ENCODE results near the gene ATG101.

The ATG101 gene

DNA sequence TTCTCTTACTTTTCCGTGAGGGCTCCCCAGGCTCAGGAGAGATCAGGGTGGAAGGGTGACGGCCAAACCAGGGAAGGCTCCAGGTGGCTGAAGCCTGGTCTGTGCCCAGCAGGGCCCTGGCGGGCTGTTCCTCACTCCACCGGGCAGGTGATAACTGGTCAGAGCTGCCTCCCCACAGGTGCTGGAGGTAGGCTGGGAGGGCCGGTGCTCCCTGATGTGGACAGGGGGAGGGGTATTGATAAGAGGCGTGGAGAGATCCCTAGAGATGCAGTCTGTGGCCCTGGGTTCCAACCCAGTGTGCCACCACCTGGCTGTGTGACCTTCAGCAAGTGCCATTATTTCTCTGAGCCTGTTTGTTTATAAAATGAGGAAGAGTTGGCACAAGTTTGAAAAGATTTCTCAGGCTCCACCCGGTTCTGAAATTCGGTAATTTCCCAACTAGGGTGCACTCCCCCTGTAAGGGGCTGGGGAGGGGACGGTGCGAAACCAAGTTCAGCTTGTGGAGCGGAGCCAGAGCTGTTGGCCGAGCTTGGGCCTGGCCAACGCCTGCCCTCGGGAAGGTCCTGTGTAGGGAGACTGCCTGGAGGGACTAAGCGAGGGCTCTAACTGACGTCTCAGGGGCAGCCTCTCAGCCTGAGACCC lies 19.5 kb upstream of the ATG101 start:
- peaks cover 0 to 25% (median 15%) of the 10 kb centered on the region in 5 donors for H3K36me3 ChIP-seq (ENCODE audit: control insufficient read depth in 5 of 5, insufficient read depth in 5 of 5, low read length in 5 of 5)
- H3K9me3 ChIP-seq (ENCODE audit: control insufficient read depth in 5 of 5, low read length in 5 of 5): peaks cover 0 to 2% (median 0%) of the 10 kb centered on the region in 5 donors
- H3K4me3 ChIP-seq (ENCODE audit: low read depth in 1 of 5, low read length in 5 of 5): peak overlapping the region; percentile 19 to 78 (median 67)
- H3K27me3 ChIP-seq (ENCODE audit: control insufficient read depth in 5 of 5, insufficient read depth in 4 of 5, low read length in 5 of 5): peaks cover 0 to 9% (median 0%) of the 10 kb centered on the region in 5 donors
- peak overlapping the region; percentile 67 for H3K27ac ChIP-seq (ENCODE audit: low read depth, low read length)
- peak overlapping the region; percentile 5 to 86 (median 78) for H3K9ac ChIP-seq (ENCODE audit: low read length in 5 of 5)
- H3K4me1 ChIP-seq (ENCODE audit: control insufficient read depth in 5 of 5, insufficient read depth in 5 of 5, low read length in 5 of 5): peaks cover 13 to 66% (median 40%) of the 10 kb centered on the region in 5 donors

GRCh38 chr12:52050758-52051541 lies 18.8 kb upstream of the ATG101 start, which contains the start of gene NR4A1:
NR4A1 (plus strand) TSS chr12:52051442; CDS start chr12:52054329, 2,887 bp downstream.
- peaks cover 11 to 59% (median 33%) of the 10 kb centered on the region in 5 donors for H3K4me1 ChIP-seq (ENCODE audit: control insufficient read depth in 5 of 5, insufficient read depth in 5 of 5, low read length in 5 of 5)
- H3K4me3 ChIP-seq (ENCODE audit: low read depth in 1 of 5, low read length in 5 of 5): peak within 1 kb of the TSS; percentile 70 to 89 (median 79)
- H3K27me3 ChIP-seq (ENCODE audit: control insufficient read depth in 5 of 5, insufficient read depth in 4 of 5, low read length in 5 of 5): peaks cover 0 to 6% (median 0%) of the 10 kb centered on the region in 5 donors
- H3K27ac ChIP-seq (ENCODE audit: low read depth, low read length): peak within 1 kb of the TSS; percentile 72
- H3K36me3 ChIP-seq (ENCODE audit: control insufficient read depth in 5 of 5, insufficient read depth in 5 of 5, low read length in 5 of 5): peaks cover 0 to 29% (median 19%) of the 10 kb centered on the region in 5 donors
- peak within 1 kb of the TSS; percentile 56 to 86 (median 78) for H3K9ac ChIP-seq (ENCODE audit: low read length in 5 of 5)
- H3K9me3 ChIP-seq (ENCODE audit: control insufficient read depth in 5 of 5, low read length in 5 of 5): peaks cover 0 to 1% (median 0%) of the 10 kb centered on the region in 5 donors

DNA sequence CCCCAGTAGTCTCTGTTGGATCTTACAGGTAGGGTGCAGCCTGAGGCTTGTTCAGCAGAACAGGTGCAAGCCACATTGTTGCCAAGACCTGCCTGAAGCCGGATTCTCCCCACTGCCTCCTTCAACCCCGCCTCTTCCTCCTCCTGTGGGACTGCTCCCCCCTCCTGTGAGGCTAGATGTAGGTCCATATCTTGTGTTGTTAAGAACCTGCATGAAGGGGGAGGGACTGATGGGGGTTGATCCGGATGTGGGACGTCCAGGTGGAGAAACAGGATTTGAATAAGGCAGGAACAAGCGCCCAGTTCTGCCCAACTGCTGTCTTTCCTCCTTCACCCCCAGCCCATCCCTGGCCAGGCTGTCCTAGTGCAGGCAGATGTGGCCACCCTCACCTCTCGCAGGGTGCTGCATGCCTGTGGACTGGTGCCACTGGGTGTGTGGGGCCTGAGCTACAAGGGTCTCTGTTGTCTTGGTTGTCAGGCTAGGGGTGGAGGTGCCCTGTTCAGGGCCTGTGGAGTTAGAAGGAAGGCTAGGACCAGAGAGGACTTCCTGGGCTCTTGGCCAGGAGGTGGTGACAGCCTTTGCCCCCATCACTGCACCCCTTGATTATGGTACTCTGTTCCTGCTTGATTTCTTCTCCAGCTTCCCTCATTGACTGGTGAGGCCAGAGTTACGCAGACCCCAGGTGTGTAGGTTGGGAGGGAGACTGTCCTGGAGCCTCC lies 17.2 kb upstream of the ATG101 start:
- Histone ChIP-seq H3K4me3 (ENCODE audit: low read depth in 1 of 5, low read length in 5 of 5) (peak overlapping the region; percentile 63 to 89 (median 79)), H3K9ac (ENCODE audit: low read length in 5 of 5) (peak overlapping the region in 4 of 5 donors; percentile 44 to 71 (median 60)), H3K36me3 (ENCODE audit: control insufficient read depth in 5 of 5, insufficient read depth in 5 of 5, low read length in 5 of 5) (peaks cover 0 to 46% (median 35%) of the 10 kb centered on the region in 5 donors), H3K27ac (ENCODE audit: low read depth, low read length) (peak overlapping the region; percentile 72), H3K27me3 (ENCODE audit: control insufficient read depth in 5 of 5, insufficient read depth in 4 of 5, low read length in 5 of 5) (no peaks in the 10 kb centered on the region), H3K4me1 (ENCODE audit: control insufficient read depth in 5 of 5, insufficient read depth in 5 of 5, low read length in 5 of 5) (peaks cover 5 to 42% (median 27%) of the 10 kb centered on the region in 5 donors), H3K9me3 (ENCODE audit: control insufficient read depth in 5 of 5, low read length in 5 of 5) (no peaks in the 10 kb centered on the region)

- H3K27ac ChIP-seq (ENCODE audit: low read depth, low read length): no peak overlapping the region
Observed at GRCh38 chr12:52053536-52054209, 16.1 kb upstream of the ATG101 start.

DNA sequence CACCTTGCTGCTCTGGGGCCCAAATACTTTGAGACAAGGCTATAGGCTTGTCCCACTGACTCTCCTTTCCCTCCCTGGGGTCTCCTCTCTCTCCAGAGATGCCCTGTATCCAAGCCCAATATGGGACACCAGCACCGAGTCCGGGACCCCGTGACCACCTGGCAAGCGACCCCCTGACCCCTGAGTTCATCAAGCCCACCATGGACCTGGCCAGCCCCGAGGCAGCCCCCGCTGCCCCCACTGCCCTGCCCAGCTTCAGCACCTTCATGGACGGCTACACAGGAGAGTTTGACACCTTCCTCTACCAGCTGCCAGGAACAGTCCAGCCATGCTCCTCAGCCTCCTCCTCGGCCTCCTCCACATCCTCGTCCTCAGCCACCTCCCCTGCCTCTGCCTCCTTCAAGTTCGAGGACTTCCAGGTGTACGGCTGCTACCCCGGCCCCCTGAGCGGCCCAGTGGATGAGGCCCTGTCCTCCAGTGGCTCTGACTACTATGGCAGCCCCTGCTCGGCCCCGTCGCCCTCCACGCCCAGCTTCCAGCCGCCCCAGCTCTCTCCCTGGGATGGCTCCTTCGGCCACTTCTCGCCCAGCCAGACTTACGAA lies 15.4 kb upstream of the ATG101 start:
- H3K4me1 ChIP-seq (ENCODE audit: control insufficient read depth in 5 of 5, insufficient read depth in 5 of 5, low read length in 5 of 5): peaks cover 5 to 42% (median 27%) of the 10 kb centered on the region in 5 donors

More at GRCh38 chr12:52053536-52054209, 16.1 kb upstream of the ATG101 start:
- Histone ChIP-seq H3K36me3 (ENCODE audit: control insufficient read depth in 5 of 5, insufficient read depth in 5 of 5, low read length in 5 of 5) (peaks cover 0 to 54% (median 43%) of the 10 kb centered on the region in 5 donors), H3K9ac (ENCODE audit: low read length in 5 of 5) (peak overlapping the region in 1 of 5 donors; percentile 25), H3K9me3 (ENCODE audit: control insufficient read depth in 5 of 5, low read length in 5 of 5) (no peaks in the 10 kb centered on the region), H3K4me3 (ENCODE audit: low read depth in 1 of 5, low read length in 5 of 5) (peak overlapping the region in 4 of 5 donors; percentile 57 to 89 (median 78)), H3K27me3 (ENCODE audit: control insufficient read depth in 5 of 5, insufficient read depth in 4 of 5, low read length in 5 of 5) (no peaks in the 10 kb centered on the region), H3K4me1 (ENCODE audit: control insufficient read depth in 5 of 5, insufficient read depth in 5 of 5, low read length in 5 of 5) (peaks cover 5 to 42% (median 27%) of the 10 kb centered on the region in 5 donors)

DNA sequence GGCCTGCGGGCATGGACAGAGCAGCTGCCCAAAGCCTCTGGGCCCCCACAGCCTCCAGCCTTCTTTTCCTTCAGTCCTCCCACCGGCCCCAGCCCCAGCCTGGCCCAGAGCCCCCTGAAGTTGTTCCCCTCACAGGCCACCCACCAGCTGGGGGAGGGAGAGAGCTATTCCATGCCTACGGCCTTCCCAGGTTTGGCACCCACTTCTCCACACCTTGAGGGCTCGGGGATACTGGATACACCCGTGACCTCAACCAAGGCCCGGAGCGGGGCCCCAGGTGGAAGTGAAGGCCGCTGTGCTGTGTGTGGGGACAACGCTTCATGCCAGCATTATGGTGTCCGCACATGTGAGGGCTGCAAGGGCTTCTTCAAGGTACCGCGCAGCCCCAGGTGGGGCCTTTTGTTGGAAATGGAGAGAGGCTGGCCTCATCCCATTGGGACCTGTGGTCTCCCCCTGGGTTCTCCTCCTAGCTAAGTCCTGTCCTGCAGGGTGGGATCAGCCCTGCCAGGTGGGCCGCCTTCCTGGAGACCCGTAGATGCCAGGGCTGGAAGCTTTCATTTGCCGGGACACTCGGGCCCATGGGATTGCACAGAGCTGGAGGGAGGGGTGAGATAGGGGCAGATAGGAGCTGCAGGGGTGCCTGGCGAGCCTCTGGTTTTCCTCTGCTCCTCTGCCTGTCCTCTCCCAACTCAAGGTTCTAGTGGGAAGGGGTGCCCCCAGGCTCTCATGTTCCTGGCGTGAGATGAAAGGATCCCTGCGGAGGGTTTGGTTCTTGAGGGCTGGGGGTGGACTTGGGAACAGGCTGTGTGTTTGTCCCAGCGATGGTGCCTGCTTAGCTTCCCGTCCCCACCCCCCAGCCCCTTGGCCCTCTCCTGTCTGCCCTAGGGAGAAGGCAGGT lies 14.7 kb upstream of the ATG101 start:
- no peak overlapping the region for H3K4me3 ChIP-seq (ENCODE audit: low read depth in 1 of 5, low read length in 5 of 5)
- no peak overlapping the region for H3K27ac ChIP-seq (ENCODE audit: low read depth, low read length)
- no peak overlapping the region for H3K9ac ChIP-seq (ENCODE audit: low read length in 5 of 5)
- H3K27me3 ChIP-seq (ENCODE audit: control insufficient read depth in 5 of 5, insufficient read depth in 4 of 5, low read length in 5 of 5): no peaks in the 10 kb centered on the region
- H3K36me3 ChIP-seq (ENCODE audit: control insufficient read depth in 5 of 5, insufficient read depth in 5 of 5, low read length in 5 of 5): peaks cover 0 to 62% (median 51%) of the 10 kb centered on the region in 5 donors
- peaks cover 5 to 37% (median 23%) of the 10 kb centered on the region in 5 donors for H3K4me1 ChIP-seq (ENCODE audit: control insufficient read depth in 5 of 5, insufficient read depth in 5 of 5, low read length in 5 of 5)
- H3K9me3 ChIP-seq (ENCODE audit: control insufficient read depth in 5 of 5, low read length in 5 of 5): no peaks in the 10 kb centered on the region

More for the DNA sequence above, 15.4 kb upstream of the ATG101 start:
- Histone ChIP-seq H3K27ac (ENCODE audit: low read depth, low read length) (no peak overlapping the region), H3K27me3 (ENCODE audit: control insufficient read depth in 5 of 5, insufficient read depth in 4 of 5, low read length in 5 of 5) (no peaks in the 10 kb centered on the region), H3K9me3 (ENCODE audit: control insufficient read depth in 5 of 5, low read length in 5 of 5) (no peaks in the 10 kb centered on the region), H3K4me3 (ENCODE audit: low read depth in 1 of 5, low read length in 5 of 5) (peak overlapping the region in 3 of 5 donors; percentile 77 to 89 (median 79)), H3K36me3 (ENCODE audit: control insufficient read depth in 5 of 5, insufficient read depth in 5 of 5, low read length in 5 of 5) (peaks cover 0 to 60% (median 48%) of the 10 kb centered on the region in 5 donors), H3K9ac (ENCODE audit: low read length in 5 of 5) (no peak overlapping the region)

- H3K36me3 ChIP-seq (ENCODE audit: control insufficient read depth in 5 of 5, insufficient read depth in 5 of 5, low read length in 5 of 5): peaks cover 0 to 62% (median 51%) of the 10 kb centered on the region in 5 donors
- H3K4me3 ChIP-seq (ENCODE audit: low read depth in 1 of 5, low read length in 5 of 5): no peak overlapping the region
- peaks cover 0 to 29% (median 15%) of the 10 kb centered on the region in 5 donors for H3K4me1 ChIP-seq (ENCODE audit: control insufficient read depth in 5 of 5, insufficient read depth in 5 of 5, low read length in 5 of 5)
- H3K27ac ChIP-seq (ENCODE audit: low read depth, low read length): no peak overlapping the region
- H3K9ac ChIP-seq (ENCODE audit: low read length in 5 of 5): no peak overlapping the region
- H3K27me3 ChIP-seq (ENCODE audit: control insufficient read depth in 5 of 5, insufficient read depth in 4 of 5, low read length in 5 of 5): no peaks in the 10 kb centered on the region
- no peaks in the 10 kb centered on the region for H3K9me3 ChIP-seq (ENCODE audit: control insufficient read depth in 5 of 5, low read length in 5 of 5)
Observed at GRCh38 chr12:52055731-52056711, 13.8 kb upstream of the ATG101 start.

Measured in subcutaneous abdominal adipose tissue (tissue), 5 donors.